ENCODE data around the gene ZNF627.

GRCh38 chr19:11550265-11550664 lies 47.0 kb upstream of the ZNF627 start:
- TF ChIP-seq CTCF (IDR thresholded peaks at IDR 0.05) (no peak), POLR2A (IDR thresholded peaks at IDR 0.05) (no peak)
